Activated CD4-positive, CD25-positive, alpha-beta regulatory T cell treated with anti-CD3 and anti-CD28 coated beads, Interleukin-2, amount 50 U/mL, for 16 hours (primary cell): Measurements from ENCODE around the gene CPNE2.

Experiments
- DNase-seq: peaks from one replicate; pipeline ENCODE4 v3.0.0-alpha.2; 2020; ENCODE audit warnings: low read depth, low spot score

The CPNE2 gene

GRCh38 chr16:57144027-57144426 lies 51.6 kb downstream of the CPNE2 start:
- DNase-seq = no peak

GRCh38 chr16:57145046-57146021 lies 53.0 kb downstream of the CPNE2 start:
- DNase-seq = no peak

GRCh38 chr16:57146040-57146647 lies 53.8 kb downstream of the CPNE2 start:
- no peak for DNase-seq

- no peak for DNase-seq
These were observed 54.4 kb downstream of the CPNE2 start for GRCh38 chr16:57146735-57147134.

GRCh38 chr16:57147381-57148221 lies 55.2 kb downstream of the CPNE2 start:
- no peak for DNase-seq

GRCh38 chr16:57148481-57148880 lies 56.1 kb downstream of the CPNE2 start:
- DNase-seq = no peak

GRCh38 chr16:57149391-57149790 lies 57.0 kb downstream of the CPNE2 start:
- DNase-seq = no peak

- DNase-seq = no peak
These were observed 58.4 kb downstream of the CPNE2 start for GRCh38 chr16:57150682-57151330.

GRCh38 chr16:57151369-57151768 lies 59.0 kb downstream of the CPNE2 start:
- no peak for DNase-seq

- DNase-seq = no peak
These were observed 60.0 kb downstream of the CPNE2 start for GRCh38 chr16:57152096-57153093.

GRCh38 chr16:57153841-57154240 lies 61.5 kb downstream of the CPNE2 start:
- DNase-seq = no peak

GRCh38 chr16:57155702-57156350 lies 63.4 kb downstream of the CPNE2 start:
- DNase-seq = no peak

GRCh38 chr16:57156351-57156703 lies 63.9 kb downstream of the CPNE2 start:
- DNase-seq = no peak

- DNase-seq = no peak
These were observed 65.2 kb downstream of the CPNE2 start for GRCh38 chr16:57157533-57157932.

GRCh38 chr16:57159447-57159846 lies 67.1 kb downstream of the CPNE2 start:
- no peak for DNase-seq

GRCh38 chr16:57163842-57164241 lies 71.5 kb downstream of the CPNE2 start:
- DNase-seq = no peak

GRCh38 chr16:57165483-57165882 lies 73.1 kb downstream of the CPNE2 start:
- DNase-seq = no peak

- DNase-seq = no peak
These were observed 73.6 kb downstream of the CPNE2 start for GRCh38 chr16:57165938-57166337.

GRCh38 chr16:57166451-57166850 lies 74.1 kb downstream of the CPNE2 start:
- no peak for DNase-seq

- no peak for DNase-seq
These were observed 74.6 kb downstream of the CPNE2 start for GRCh38 chr16:57166951-57167350.
